Activated T-cell treated with anti-CD3 and anti-CD28 coated beads, Interleukin-2, amount 50 U/mL, for 24 hours (primary cell): Measurements from ENCODE around the gene GGNBP2.
A peak's percentile ranks its signal among the peaks of the same experiment; 100 is the strongest.
"Not testable (repeated sequence)": the region's sequence is repeated elsewhere in the genome, so short reads cannot be mapped to it uniquely, and the experiment has no call there.

Experiments
- DNase-seq: peaks from one replicate; pipeline ENCODE4 v3.0.0-alpha.2; 2020
- H3K27ac Mint-ChIP-seq: 2 replicates; pipeline ENCODE4 v1.8.0; 2020; ENCODE audit warnings: mild to moderate bottlenecking, mixed read lengths
- H3K27me3 Mint-ChIP-seq: 2 replicates; pipeline ENCODE4 v1.8.0; 2020; ENCODE audit warnings: mixed read lengths
- H3K36me3 Mint-ChIP-seq: 2 replicates; pipeline ENCODE4 v1.8.0; 2020; ENCODE audit warnings: low read depth, mixed read lengths
- H3K4me1 Mint-ChIP-seq: 2 replicates; pipeline ENCODE4 v1.8.0; 2020; ENCODE audit warnings: low read depth, mixed read lengths
- H3K4me3 Mint-ChIP-seq: 2 replicates; pipeline ENCODE4 v1.8.0; 2020; ENCODE audit warnings: mild to moderate bottlenecking, moderate library complexity, mixed read lengths
- H3K9me3 Mint-ChIP-seq: 2 replicates; pipeline ENCODE4 v1.8.0; 2020; ENCODE audit warnings: mixed read lengths

The GGNBP2 gene

DNA sequence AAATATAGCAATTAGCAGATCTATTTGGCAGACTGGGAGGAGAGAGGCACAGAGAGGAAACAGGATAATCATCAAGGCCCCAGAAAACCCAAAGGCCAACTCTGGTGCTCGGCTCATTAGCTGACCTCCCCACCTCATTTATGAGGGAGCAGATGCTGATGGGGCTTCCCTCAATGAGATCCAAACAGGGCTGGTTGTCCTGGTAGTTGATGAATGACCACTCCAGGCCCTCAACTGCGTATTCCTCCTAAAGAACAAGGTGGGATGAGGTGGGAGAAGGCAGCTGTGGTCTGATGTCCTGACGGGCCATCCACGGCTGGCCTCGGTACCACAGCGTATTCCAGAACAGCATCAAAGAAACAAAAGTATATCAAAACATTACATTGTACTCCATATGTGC is 37.5 kb upstream of the GGNBP2 start:
- no peak overlapping the region for H3K27ac Mint-ChIP-seq
- H3K4me1 Mint-ChIP-seq: peaks cover 8% of the 10 kb centered on the region
- peak; percentile 11 for DNase-seq
- no peak overlapping the region for H3K4me3 Mint-ChIP-seq
- no peaks in the 10 kb centered on the region for H3K9me3 Mint-ChIP-seq
- H3K36me3 Mint-ChIP-seq: peaks cover 100% of the 10 kb centered on the region
- no peaks in the 10 kb centered on the region for H3K27me3 Mint-ChIP-seq

GRCh38 chr17:36508439-36508838 is 36.3 kb upstream of the GGNBP2 start:
- DNase-seq, H3K9me3 Mint-ChIP-seq, H3K4me3 Mint-ChIP-seq, H3K4me1 Mint-ChIP-seq, H3K27me3 Mint-ChIP-seq, H3K27ac Mint-ChIP-seq: not testable (repeated sequence)
- H3K36me3 Mint-ChIP-seq: peaks cover 100% of the 10 kb centered on the region

- no peak overlapping the region for H3K27ac Mint-ChIP-seq
- peaks cover 100% of the 10 kb centered on the region for H3K36me3 Mint-ChIP-seq
- H3K4me1 Mint-ChIP-seq: no peaks in the 10 kb centered on the region
- peak; percentile 25 for DNase-seq
- no peaks in the 10 kb centered on the region for H3K27me3 Mint-ChIP-seq
- H3K9me3 Mint-ChIP-seq: no peaks in the 10 kb centered on the region
- no peak overlapping the region for H3K4me3 Mint-ChIP-seq
Observed at GRCh38 chr17:36509272-36509985, 35.3 kb upstream of the GGNBP2 start.

- H3K4me1 Mint-ChIP-seq: no peaks in the 10 kb centered on the region
- no peaks in the 10 kb centered on the region for H3K27me3 Mint-ChIP-seq
- no peaks in the 10 kb centered on the region for H3K9me3 Mint-ChIP-seq
- DNase-seq: no peak
- H3K4me3 Mint-ChIP-seq: no peak overlapping the region
- H3K27ac Mint-ChIP-seq: peak overlapping the region; percentile 33
- peaks cover 100% of the 10 kb centered on the region for H3K36me3 Mint-ChIP-seq
Observed at GRCh38 chr17:36510636-36511035, 34.1 kb upstream of the GGNBP2 start.

- peak; percentile 20 for DNase-seq
- Mint-ChIP-seq H3K27ac (no peak overlapping the region), H3K4me1 (no peaks in the 10 kb centered on the region), H3K36me3 (peaks cover 100% of the 10 kb centered on the region), H3K4me3 (no peak overlapping the region), H3K27me3 (no peaks in the 10 kb centered on the region), H3K9me3 (no peaks in the 10 kb centered on the region)
Observed at GRCh38 chr17:36511216-36511615, 33.5 kb upstream of the GGNBP2 start.

DNA sequence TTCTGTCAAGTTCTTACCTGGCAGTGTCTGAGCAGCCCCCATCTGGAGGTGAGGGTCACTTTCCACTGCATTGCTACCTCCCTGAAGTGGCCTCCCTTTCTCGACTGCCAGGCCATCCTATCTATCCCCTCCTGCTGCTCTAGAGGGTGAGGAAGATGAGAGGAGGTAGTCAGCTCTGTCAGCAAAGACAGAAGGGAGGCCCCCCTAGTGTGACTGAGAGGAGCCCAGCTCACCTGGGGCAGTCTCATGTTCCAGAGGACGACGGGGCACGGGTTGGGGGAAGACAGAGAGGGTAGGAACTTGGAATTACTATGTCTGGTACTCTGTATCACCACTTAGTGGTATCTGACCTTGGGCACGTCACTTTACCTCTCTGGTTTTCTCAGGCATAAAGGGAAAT is 32.1 kb upstream of the GGNBP2 start:
- H3K27me3 Mint-ChIP-seq: no peaks in the 10 kb centered on the region
- no peak overlapping the region for H3K4me3 Mint-ChIP-seq
- H3K36me3 Mint-ChIP-seq: peaks cover 100% of the 10 kb centered on the region
- H3K4me1 Mint-ChIP-seq: no peaks in the 10 kb centered on the region
- no peaks in the 10 kb centered on the region for H3K9me3 Mint-ChIP-seq
- no peak for DNase-seq
- no peak overlapping the region for H3K27ac Mint-ChIP-seq

- H3K4me1 Mint-ChIP-seq: no peaks in the 10 kb centered on the region
- H3K27ac Mint-ChIP-seq: no peak overlapping the region
- peak; percentile 27 for DNase-seq
- no peak overlapping the region for H3K4me3 Mint-ChIP-seq
- H3K36me3 Mint-ChIP-seq: peaks cover 98% of the 10 kb centered on the region
- no peaks in the 10 kb centered on the region for H3K27me3 Mint-ChIP-seq
- no peaks in the 10 kb centered on the region for H3K9me3 Mint-ChIP-seq
Observed at GRCh38 chr17:36514856-36515255, 29.9 kb upstream of the GGNBP2 start.

GRCh38 chr17:36515837-36516236 is 28.9 kb upstream of the GGNBP2 start:
- DNase-seq: peak; percentile 22
- no peaks in the 10 kb centered on the region for H3K9me3 Mint-ChIP-seq
- H3K4me3 Mint-ChIP-seq: no peak overlapping the region
- H3K36me3 Mint-ChIP-seq: peaks cover 98% of the 10 kb centered on the region
- no peaks in the 10 kb centered on the region for H3K4me1 Mint-ChIP-seq
- H3K27me3 Mint-ChIP-seq: no peaks in the 10 kb centered on the region
- no peak overlapping the region for H3K27ac Mint-ChIP-seq

DNA sequence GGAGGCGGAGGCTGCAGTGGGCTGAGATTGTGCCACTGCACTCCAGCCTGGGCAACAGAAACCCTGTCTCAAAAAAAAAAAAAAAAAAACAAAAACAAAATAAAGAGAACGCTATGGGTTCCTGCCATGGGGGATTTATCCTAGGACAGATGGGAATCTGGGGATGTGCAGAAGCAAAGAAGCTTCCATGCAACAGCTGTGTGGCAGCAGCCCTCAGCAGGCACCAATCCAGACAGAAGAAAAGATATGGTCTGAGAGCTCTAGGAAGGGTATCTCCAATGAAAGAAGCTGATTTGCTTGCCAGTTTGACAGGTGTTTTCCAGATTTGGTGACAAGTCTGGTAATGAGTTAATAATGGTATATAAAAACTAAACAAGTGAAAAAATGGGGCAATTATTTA is 21.6 kb upstream of the GGNBP2 start:
- no peaks in the 10 kb centered on the region for H3K27me3 Mint-ChIP-seq
- H3K36me3 Mint-ChIP-seq: peaks cover 89% of the 10 kb centered on the region
- peaks cover 29% of the 10 kb centered on the region for H3K4me1 Mint-ChIP-seq
- no peaks in the 10 kb centered on the region for H3K9me3 Mint-ChIP-seq
- no peak overlapping the region for H3K27ac Mint-ChIP-seq
- H3K4me3 Mint-ChIP-seq: no peak overlapping the region
- no peak for DNase-seq

DNA sequence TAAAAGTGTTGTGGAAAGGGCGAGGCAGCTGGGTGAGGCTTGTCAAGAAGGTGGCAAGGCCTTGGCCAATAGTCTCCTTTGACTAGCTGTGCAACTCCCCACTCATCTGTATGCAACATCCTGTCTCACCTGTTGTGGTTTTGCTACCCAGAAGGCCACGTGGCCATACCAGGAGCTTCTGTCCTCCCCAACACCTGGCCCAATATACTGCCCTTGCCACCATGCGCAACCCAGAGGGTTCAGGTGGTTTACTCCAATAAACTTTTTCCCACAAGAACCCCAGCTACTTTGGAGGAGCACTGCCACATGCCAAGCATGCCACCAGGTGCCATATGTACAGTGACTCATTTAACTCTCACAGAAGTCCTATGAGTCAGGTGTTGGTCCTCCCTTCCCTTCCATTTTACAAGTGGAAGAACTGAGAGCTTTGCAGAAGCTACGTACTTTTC is 20.3 kb upstream of the GGNBP2 start:
- no peaks in the 10 kb centered on the region for H3K9me3 Mint-ChIP-seq
- no peaks in the 10 kb centered on the region for H3K27me3 Mint-ChIP-seq
- peak overlapping the region; percentile 86 for H3K27ac Mint-ChIP-seq
- peaks cover 33% of the 10 kb centered on the region for H3K4me1 Mint-ChIP-seq
- H3K36me3 Mint-ChIP-seq: peaks cover 91% of the 10 kb centered on the region
- no peak overlapping the region for H3K4me3 Mint-ChIP-seq
- peak; percentile 51 for DNase-seq

DNA sequence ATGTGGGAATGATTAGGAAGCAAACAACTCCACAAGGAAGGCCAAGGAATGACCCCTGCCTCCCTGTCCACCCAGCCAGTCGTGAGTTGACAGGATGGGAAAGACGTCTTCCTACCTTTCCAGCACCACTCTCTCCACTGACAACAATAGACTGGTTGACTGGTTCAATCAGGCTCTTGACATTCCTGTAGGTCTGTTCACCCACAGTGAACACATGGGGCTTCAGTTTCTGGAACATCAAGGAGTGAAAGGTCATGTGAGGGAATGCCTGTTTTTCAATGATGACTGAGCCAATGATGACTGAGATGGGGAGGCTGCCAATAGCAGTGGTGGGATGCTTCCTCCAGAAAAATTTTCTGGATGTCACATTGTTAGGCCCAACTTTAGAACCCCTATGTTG is 19.6 kb upstream of the GGNBP2 start:
- Mint-ChIP-seq H3K4me1 (peaks cover 33% of the 10 kb centered on the region), H3K27ac (peak overlapping the region; percentile 86), H3K36me3 (peaks cover 91% of the 10 kb centered on the region), H3K4me3 (no peak overlapping the region), H3K9me3 (no peaks in the 10 kb centered on the region), H3K27me3 (no peaks in the 10 kb centered on the region)
- DNase-seq: no peak

- Mint-ChIP-seq H3K36me3 (peaks cover 89% of the 10 kb centered on the region), H3K9me3 (no peaks in the 10 kb centered on the region), H3K4me1 (peaks cover 33% of the 10 kb centered on the region), H3K27me3 (no peaks in the 10 kb centered on the region), H3K27ac (peak overlapping the region; percentile 37), H3K4me3 (no peak overlapping the region)
- no peak for DNase-seq
Observed at GRCh38 chr17:36525888-36526287, 18.8 kb upstream of the GGNBP2 start.

GRCh38 chr17:36527621-36528250 is 17.0 kb upstream of the GGNBP2 start:
- H3K9me3 Mint-ChIP-seq: no peaks in the 10 kb centered on the region
- H3K27ac Mint-ChIP-seq: no peak overlapping the region
- H3K36me3 Mint-ChIP-seq: peaks cover 90% of the 10 kb centered on the region
- H3K4me3 Mint-ChIP-seq: no peak overlapping the region
- H3K27me3 Mint-ChIP-seq: no peaks in the 10 kb centered on the region
- peaks cover 45% of the 10 kb centered on the region for H3K4me1 Mint-ChIP-seq
- DNase-seq: no peak

DNA sequence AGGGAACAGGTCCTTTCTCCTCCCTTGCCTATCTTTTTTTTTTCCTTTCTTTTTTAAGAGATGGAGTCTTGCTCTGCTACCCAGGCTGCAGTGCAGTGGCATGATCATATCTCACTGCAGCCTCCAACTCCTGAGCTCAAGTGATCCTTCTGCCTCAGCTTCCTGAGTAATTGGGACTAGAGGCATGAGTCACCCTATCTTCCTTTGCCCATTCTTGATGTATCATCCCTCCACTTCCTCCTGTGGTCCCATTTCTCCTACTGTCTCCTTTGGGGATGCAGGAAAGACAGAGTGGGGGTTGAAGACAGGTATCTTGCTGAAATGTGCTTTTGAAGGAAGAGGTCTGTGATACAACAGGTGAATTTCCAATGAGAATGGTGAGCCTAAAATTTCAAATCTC is 15.6 kb upstream of the GGNBP2 start:
- peaks cover 94% of the 10 kb centered on the region for H3K36me3 Mint-ChIP-seq
- peaks cover 56% of the 10 kb centered on the region for H3K4me1 Mint-ChIP-seq
- no peaks in the 10 kb centered on the region for H3K9me3 Mint-ChIP-seq
- H3K27me3 Mint-ChIP-seq: no peaks in the 10 kb centered on the region
- peak overlapping the region; percentile 70 for H3K27ac Mint-ChIP-seq
- H3K4me3 Mint-ChIP-seq: no peak overlapping the region
- DNase-seq: no peak

DNA sequence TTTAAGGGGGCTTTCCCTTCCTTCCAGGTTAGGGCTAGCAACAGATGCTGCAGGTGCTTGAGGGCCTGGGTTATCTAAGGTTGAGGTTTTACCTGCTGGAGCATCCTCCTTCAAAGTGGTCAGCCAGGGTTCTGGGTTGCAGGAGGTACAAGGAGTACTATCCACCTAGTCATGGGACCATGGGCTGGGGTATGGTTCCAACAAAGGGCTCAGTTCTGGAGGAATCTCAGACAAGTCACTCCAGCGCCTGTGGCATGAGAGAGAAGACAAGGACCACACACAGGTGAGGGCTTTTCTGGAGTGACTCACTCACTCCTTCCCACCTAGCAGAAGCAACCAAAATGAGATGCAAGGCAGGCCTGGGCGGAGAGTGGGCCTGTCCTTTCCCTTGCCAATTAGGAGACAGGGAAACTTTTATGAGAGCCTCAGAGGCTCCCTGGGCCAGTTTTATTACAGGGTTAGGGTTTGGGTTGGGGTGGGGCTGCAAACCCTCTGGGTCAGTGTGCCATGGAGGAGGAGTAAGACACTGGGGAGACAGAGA is 12.2 kb upstream of the GGNBP2 start:
- peak overlapping the region; percentile 100 for H3K27ac Mint-ChIP-seq
- peaks cover 95% of the 10 kb centered on the region for H3K36me3 Mint-ChIP-seq
- H3K9me3 Mint-ChIP-seq: no peaks in the 10 kb centered on the region
- peak overlapping the region; percentile 98 for H3K4me3 Mint-ChIP-seq
- peaks cover 46% of the 10 kb centered on the region for H3K4me1 Mint-ChIP-seq
- no peaks in the 10 kb centered on the region for H3K27me3 Mint-ChIP-seq
- no peak for DNase-seq
